ENCODE results near the gene DNAH9.
"Not testable (repeated sequence)": the region's sequence is repeated elsewhere in the genome, so short reads cannot be mapped to it uniquely, and the experiment has no call there.

The DNAH9 gene

GRCh38 chr17:11922638-11923037 is 324.4 kb downstream of the DNAH9 start:
- H3K27ac Mint-ChIP-seq, result no peak overlapping the region
- H3K9me3 Mint-ChIP-seq, result peaks cover 24% of the 10 kb centered on the region
- no peaks in the 10 kb centered on the region for H3K36me3 Mint-ChIP-seq (ENCODE audit: low read depth)
- H3K4me3 Mint-ChIP-seq, result no peak overlapping the region
- H3K27me3 Mint-ChIP-seq, result no peaks in the 10 kb centered on the region
- peaks cover under 1% of the 10 kb centered on the region for H3K4me1 Mint-ChIP-seq (ENCODE audit: low read depth)
- intact Hi-C loops (cut with micrococcal nuclease), result no loop called here

DNA sequence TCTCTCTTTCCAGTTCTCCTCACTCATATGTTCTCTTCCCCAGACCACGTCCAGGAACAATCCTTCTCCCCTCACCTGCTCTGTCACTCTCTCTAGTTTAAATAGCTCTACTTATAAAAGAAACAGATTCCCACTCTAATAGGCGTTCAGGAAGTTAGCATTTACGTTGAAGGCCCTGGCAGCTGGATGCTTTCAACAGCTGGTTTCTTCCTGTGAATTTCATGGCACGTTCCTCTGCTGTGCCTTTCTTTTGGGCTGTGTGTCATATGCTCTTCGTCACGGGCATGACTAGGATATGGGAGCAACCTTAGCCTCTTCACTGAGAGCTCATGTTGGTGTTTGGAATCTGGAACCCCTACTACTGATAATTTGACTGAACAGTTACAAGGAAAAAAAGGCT is 325.8 kb downstream of the DNAH9 start:
- Mint-ChIP-seq H3K36me3 (ENCODE audit: low read depth) (no peaks in the 10 kb centered on the region), H3K27me3 (no peaks in the 10 kb centered on the region), H3K4me3 (no peak overlapping the region), H3K4me1 (ENCODE audit: low read depth) (no peaks in the 10 kb centered on the region), H3K27ac (no peak overlapping the region), H3K9me3 (peaks cover 10% of the 10 kb centered on the region)
- intact Hi-C loops (cut with micrococcal nuclease), result no loop called here

DNA sequence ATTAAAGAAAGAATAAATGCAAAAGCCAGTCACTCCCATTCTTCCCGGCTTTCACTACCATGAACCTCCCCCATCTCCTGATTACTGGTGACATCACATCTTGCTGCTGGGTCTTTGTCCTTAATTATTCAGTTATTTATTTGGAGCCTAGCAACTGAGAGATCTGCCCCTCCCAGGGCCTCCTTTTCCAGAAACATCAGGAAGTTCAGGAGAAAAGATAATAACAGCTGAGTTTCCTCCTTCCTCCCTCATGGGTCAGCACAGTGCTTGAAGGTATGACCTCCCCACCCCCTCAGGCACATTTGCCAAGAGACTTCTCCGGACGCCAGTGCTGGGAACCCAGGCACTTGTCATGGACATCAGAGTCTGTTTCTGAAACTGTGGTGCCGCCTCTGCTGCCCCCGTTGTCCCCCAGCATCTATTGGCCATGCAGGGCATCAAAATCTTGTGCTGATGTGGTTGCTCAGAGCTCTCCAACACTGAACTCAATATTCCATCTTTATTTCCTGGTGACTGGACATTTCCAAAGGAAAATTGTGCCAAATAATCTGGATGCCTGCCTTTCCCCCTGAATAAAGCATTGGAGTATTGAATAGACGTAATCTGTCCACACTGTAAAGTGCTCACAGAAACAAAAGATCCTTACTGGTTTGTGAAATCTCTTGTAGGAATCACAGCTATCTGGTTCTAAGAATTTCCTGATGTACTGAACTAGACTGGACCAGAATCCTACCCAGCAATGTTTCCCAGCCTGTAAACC is 327.2 kb downstream of the DNAH9 start:
- Mint-ChIP-seq H3K27ac (no peak overlapping the region), H3K4me1 (ENCODE audit: low read depth) (no peaks in the 10 kb centered on the region), H3K36me3 (ENCODE audit: low read depth) (no peaks in the 10 kb centered on the region), H3K4me3 (no peak overlapping the region), H3K9me3 (no peaks in the 10 kb centered on the region), H3K27me3 (no peaks in the 10 kb centered on the region)
- intact Hi-C loops (cut with micrococcal nuclease), result no loop called here

DNA sequence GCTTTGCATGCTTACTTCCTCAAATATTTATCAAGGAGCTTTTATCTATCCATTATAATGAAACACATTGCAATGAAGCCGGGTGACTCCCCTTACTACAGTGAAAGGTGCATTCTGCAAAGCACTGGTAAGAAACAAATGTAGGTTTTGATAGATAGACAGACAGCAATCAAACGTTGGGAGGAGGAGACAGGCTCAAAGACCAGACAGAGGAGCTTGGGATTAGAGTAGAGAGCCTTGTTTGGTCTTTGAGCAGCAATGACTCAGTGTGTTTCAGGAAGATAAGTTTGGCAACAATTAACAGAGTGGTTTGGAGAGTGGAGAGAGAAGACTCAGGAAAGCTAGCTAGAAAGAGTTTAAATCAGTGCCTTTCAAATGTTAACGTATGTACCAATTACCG is 330.2 kb downstream of the DNAH9 start:
- H3K27me3 Mint-ChIP-seq, result no peaks in the 10 kb centered on the region
- no peaks in the 10 kb centered on the region for H3K4me1 Mint-ChIP-seq (ENCODE audit: low read depth)
- H3K4me3 Mint-ChIP-seq, result no peak overlapping the region
- intact Hi-C loops (cut with micrococcal nuclease), result no loop called here
- H3K36me3 Mint-ChIP-seq (ENCODE audit: low read depth), result no peaks in the 10 kb centered on the region
- no peaks in the 10 kb centered on the region for H3K9me3 Mint-ChIP-seq
- H3K27ac Mint-ChIP-seq, result no peak overlapping the region

DNA sequence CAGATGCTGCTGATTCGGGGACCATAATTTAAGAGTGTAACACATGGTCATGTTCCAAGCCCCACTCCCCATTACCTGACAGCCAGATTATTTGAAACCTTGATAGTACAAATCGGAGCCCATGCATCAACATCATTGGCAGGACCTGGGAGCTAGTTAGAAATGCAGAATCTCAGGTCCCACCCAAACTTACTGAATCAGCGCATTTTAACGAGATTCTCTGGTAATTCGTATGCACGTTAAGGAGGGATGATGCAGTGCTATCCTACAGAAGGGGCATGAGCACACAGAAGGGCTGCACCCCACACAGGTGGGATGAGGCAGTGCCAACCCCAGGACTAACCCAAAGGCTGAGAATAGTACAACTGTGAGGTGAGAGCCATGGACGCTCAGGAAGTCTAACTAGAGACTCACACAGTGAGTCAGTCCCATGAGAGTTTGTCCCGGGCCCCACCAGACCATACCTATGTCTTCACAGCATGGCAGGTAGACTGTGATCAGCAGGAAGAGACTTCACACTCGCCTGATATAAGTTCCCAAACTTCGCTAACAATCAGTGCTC is 334.1 kb downstream of the DNAH9 start:
- Mint-ChIP-seq H3K9me3 (no peaks in the 10 kb centered on the region), H3K4me3 (no peak overlapping the region), H3K27ac (no peak overlapping the region), H3K36me3 (ENCODE audit: low read depth) (no peaks in the 10 kb centered on the region), H3K27me3 (no peaks in the 10 kb centered on the region), H3K4me1 (ENCODE audit: low read depth) (no peaks in the 10 kb centered on the region)
- intact Hi-C loops (cut with micrococcal nuclease), result no loop called here

GRCh38 chr17:11935734-11936406 is 337.6 kb downstream of the DNAH9 start:
- intact Hi-C loops (cut with micrococcal nuclease), result no loop called here
- H3K36me3 Mint-ChIP-seq (ENCODE audit: low read depth), result no peaks in the 10 kb centered on the region
- no peaks in the 10 kb centered on the region for H3K27me3 Mint-ChIP-seq
- H3K4me3 Mint-ChIP-seq, result no peak overlapping the region
- no peaks in the 10 kb centered on the region for H3K9me3 Mint-ChIP-seq
- no peaks in the 10 kb centered on the region for H3K4me1 Mint-ChIP-seq (ENCODE audit: low read depth)
- H3K27ac Mint-ChIP-seq, result no peak overlapping the region

- intact Hi-C loops (cut with micrococcal nuclease), result no loop called here
- Mint-ChIP-seq H3K4me1 (ENCODE audit: low read depth) (no peaks in the 10 kb centered on the region), H3K9me3 (no peaks in the 10 kb centered on the region), H3K27me3 (no peaks in the 10 kb centered on the region), H3K4me3 (no peak overlapping the region), H3K27ac (no peak overlapping the region), H3K36me3 (ENCODE audit: low read depth) (no peaks in the 10 kb centered on the region)
Observed at GRCh38 chr17:11940904-11941303, 342.6 kb downstream of the DNAH9 start.

DNA sequence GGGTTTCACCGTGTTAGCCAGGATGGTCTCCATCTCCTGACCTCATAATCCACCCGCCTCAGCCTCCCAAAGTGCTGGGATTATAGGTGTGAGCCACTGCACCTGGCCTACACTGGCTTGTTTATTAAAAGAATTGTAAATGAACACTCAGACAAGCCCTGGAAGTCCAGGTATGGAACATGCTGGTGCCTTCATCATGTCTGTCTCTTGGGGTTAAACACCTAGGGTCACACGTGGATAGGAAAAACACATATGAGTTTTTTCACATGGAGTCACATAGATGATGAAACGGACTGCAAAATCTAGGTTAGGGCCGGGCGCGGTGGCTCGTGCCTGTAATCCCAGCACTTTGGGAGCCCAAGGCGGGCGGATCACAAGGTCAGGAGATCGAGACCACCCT is 344.8 kb downstream of the DNAH9 start:
- H3K4me1 Mint-ChIP-seq (ENCODE audit: low read depth); H3K27ac Mint-ChIP-seq; H3K36me3 Mint-ChIP-seq (ENCODE audit: low read depth); intact Hi-C loops (cut with micrococcal nuclease); H3K9me3 Mint-ChIP-seq; H3K4me3 Mint-ChIP-seq; H3K27me3 Mint-ChIP-seq: not testable (repeated sequence)

GRCh38 chr17:11943759-11944347 is 345.6 kb downstream of the DNAH9 start:
- Mint-ChIP-seq H3K4me1 (ENCODE audit: low read depth) (no peaks in the 10 kb centered on the region), H3K36me3 (ENCODE audit: low read depth) (no peaks in the 10 kb centered on the region), H3K4me3 (no peak overlapping the region), H3K27ac (no peak overlapping the region), H3K27me3 (no peaks in the 10 kb centered on the region), H3K9me3 (no peaks in the 10 kb centered on the region)
- intact Hi-C loops (cut with micrococcal nuclease), result no loop called here

GRCh38 chr17:11944587-11944986 is 346.3 kb downstream of the DNAH9 start:
- intact Hi-C loops (cut with micrococcal nuclease), result no loop called here
- Mint-ChIP-seq H3K4me3 (no peak overlapping the region), H3K36me3 (ENCODE audit: low read depth) (no peaks in the 10 kb centered on the region), H3K4me1 (ENCODE audit: low read depth) (no peaks in the 10 kb centered on the region), H3K27me3 (no peaks in the 10 kb centered on the region), H3K9me3 (no peaks in the 10 kb centered on the region), H3K27ac (no peak overlapping the region)

GRCh38 chr17:11948789-11949188 is 350.5 kb downstream of the DNAH9 start:
- intact Hi-C loops (cut with micrococcal nuclease), result no loop called here
- no peaks in the 10 kb centered on the region for H3K27me3 Mint-ChIP-seq
- H3K4me3 Mint-ChIP-seq, result no peak overlapping the region
- peaks cover 15% of the 10 kb centered on the region for H3K9me3 Mint-ChIP-seq
- H3K36me3 Mint-ChIP-seq (ENCODE audit: low read depth), result peaks cover 6% of the 10 kb centered on the region
- H3K27ac Mint-ChIP-seq, result no peak overlapping the region
- H3K4me1 Mint-ChIP-seq (ENCODE audit: low read depth), result no peaks in the 10 kb centered on the region

DNA sequence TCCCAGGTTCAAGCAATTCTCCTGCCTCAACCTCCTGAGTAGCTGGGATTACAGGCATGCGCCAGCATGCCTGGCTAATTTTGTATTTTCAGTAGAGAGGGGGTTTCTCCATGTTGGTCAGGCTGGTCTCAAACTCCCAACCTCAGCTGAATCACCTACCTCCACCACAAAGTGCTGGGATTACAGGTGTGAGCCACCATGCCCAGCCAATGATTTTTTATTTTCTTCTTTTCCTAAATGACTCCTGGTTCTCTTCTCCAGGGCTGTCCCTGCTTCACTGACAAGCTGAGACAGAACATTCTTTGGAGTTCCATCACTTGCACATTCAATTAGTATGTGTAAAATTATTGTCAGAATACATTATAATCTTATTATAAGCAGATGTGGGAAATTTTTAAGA is 351.3 kb downstream of the DNAH9 start:
- H3K4me1 Mint-ChIP-seq (ENCODE audit: low read depth); H3K36me3 Mint-ChIP-seq (ENCODE audit: low read depth); H3K4me3 Mint-ChIP-seq; H3K27me3 Mint-ChIP-seq; H3K27ac Mint-ChIP-seq; intact Hi-C loops (cut with micrococcal nuclease): not testable (repeated sequence)
- H3K9me3 Mint-ChIP-seq, result peaks cover 22% of the 10 kb centered on the region

- H3K4me1 Mint-ChIP-seq (ENCODE audit: low read depth), result no peaks in the 10 kb centered on the region
- no peak overlapping the region for H3K4me3 Mint-ChIP-seq
- H3K27ac Mint-ChIP-seq, result no peak overlapping the region
- H3K9me3 Mint-ChIP-seq, result peaks cover 22% of the 10 kb centered on the region
- H3K36me3 Mint-ChIP-seq (ENCODE audit: low read depth), result peaks cover 6% of the 10 kb centered on the region
- no peaks in the 10 kb centered on the region for H3K27me3 Mint-ChIP-seq
- intact Hi-C loops (cut with micrococcal nuclease), result no loop called here
Observed at GRCh38 chr17:11950771-11951519, 352.7 kb downstream of the DNAH9 start.

DNA sequence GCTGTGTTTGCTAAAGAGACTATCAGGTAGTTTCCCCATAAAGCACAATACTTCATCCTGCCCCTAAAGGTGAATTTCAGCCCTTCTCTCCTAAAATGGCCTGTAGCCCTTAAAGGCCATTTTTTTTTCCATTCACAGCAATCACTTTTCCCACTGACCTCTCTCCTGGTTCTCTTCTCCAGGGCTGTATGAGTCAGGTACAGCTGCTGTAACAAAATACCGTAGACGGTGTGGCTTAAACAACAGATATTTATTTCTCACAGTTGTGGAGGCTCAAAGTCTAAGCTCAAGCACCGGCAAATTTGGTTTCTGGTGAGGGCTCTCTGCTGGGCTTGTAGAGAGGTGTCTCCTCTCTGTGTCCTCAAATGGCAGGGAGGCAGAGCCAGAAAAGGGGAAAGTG is 354.3 kb downstream of the DNAH9 start:
- Mint-ChIP-seq H3K27ac (no peak overlapping the region), H3K27me3 (no peaks in the 10 kb centered on the region), H3K4me3 (no peak overlapping the region), H3K4me1 (ENCODE audit: low read depth) (no peaks in the 10 kb centered on the region), H3K9me3 (peaks cover 22% of the 10 kb centered on the region), H3K36me3 (ENCODE audit: low read depth) (peaks cover 6% of the 10 kb centered on the region)
- intact Hi-C loops (cut with micrococcal nuclease), result no loop called here

Data from dendritic cell treated with granulocyte-macrophage colony-stimulating factor and Interleukin-4, amounts not matched to agents 40 ng/mL and 50 ng/mL, for 4 days (primary cell).